ENCODE measurements around the gene CYP27A1.

Gene CYP27A1

GRCh38 chr2:218859556-218859987, 77.6 kb downstream of the CYP27A1 start, which contains the start of gene WNT6:
TSS of gene WNT6 (plus strand) at chr2:218859805. CDS start at chr2:218860038, 233 bp downstream.
- ChIA-PET POLR2A (no interaction called here), CTCF (interaction anchor here (1.0 to 7.6 kb wide), 6 partner anchors 9 to 187 kb away, joined by 3 to 68 read pairs (median 16); no protein-coding TSS in a partner anchor)
- no peak for DNase-seq (ENCODE audit: low read depth, low spot score)
- H3K4me3 ChIP-seq (ENCODE audit: low read depth, low read length): peak within 1 kb of the TSS; percentile 18
- no peak for TF ChIP-seq CTCF (IDR thresholded peaks at IDR 0.05; ENCODE audit: insufficient read depth, low read length, missing control alignments)

GRCh38 chr2:218859988-218860831, 78.3 kb downstream of the CYP27A1 start:
- ChIA-PET POLR2A (no interaction called here), CTCF (interaction anchor here (0.6 to 7.6 kb wide), 7 partner anchors 10 to 150 kb away, joined by 3 to 68 read pairs (median 10); partner anchors contain the start of gene TTLL4)
- DNase-seq (ENCODE audit: low read depth, low spot score): no peak
- no peak for TF ChIP-seq CTCF (IDR thresholded peaks at IDR 0.05; ENCODE audit: insufficient read depth, low read length, missing control alignments)
- peak overlapping the region; percentile 18 for H3K4me3 ChIP-seq (ENCODE audit: low read depth, low read length)

GRCh38 chr2:218860950-218861381, 79.0 kb downstream of the CYP27A1 start:
- no peak overlapping the region for H3K4me3 ChIP-seq (ENCODE audit: low read depth, low read length)
- POLR2A ChIA-PET: no interaction called here
- CTCF ChIA-PET: interaction anchor here (0.6 to 7.6 kb wide), 7 partner anchors 11 to 173 kb away, joined by 3 to 68 read pairs (median 4); partner anchors contain the start of gene TTLL4

GRCh38 chr2:218861645-218862318, 79.8 kb downstream of the CYP27A1 start:
- CTCF ChIA-PET: interaction anchor here (0.7 to 7.6 kb wide), 4 partner anchors 14 to 174 kb away, joined by 3 to 68 read pairs (median 12); no protein-coding TSS in a partner anchor
- DNase-seq (ENCODE audit: low read depth, low spot score): no peak
- H3K4me3 ChIP-seq (ENCODE audit: low read depth, low read length): no peak overlapping the region
- POLR2A ChIA-PET: no interaction called here
- no peak for TF ChIP-seq CTCF (IDR thresholded peaks at IDR 0.05; ENCODE audit: insufficient read depth, low read length, missing control alignments)

More at GRCh38 chr2:218860950-218861381, 79.0 kb downstream of the CYP27A1 start:
- DNase-seq (ENCODE audit: low read depth, low spot score): no peak
- TF ChIP-seq CTCF (IDR thresholded peaks at IDR 0.05; ENCODE audit: insufficient read depth, low read length, missing control alignments): no peak

GRCh38 chr2:218863021-218863520, 81.1 kb downstream of the CYP27A1 start:
- no peak for TF ChIP-seq CTCF (IDR thresholded peaks at IDR 0.05; ENCODE audit: insufficient read depth, low read length, missing control alignments)
- no peak for DNase-seq (ENCODE audit: low read depth, low spot score)
- no peak overlapping the region for H3K4me3 ChIP-seq (ENCODE audit: low read depth, low read length)
- ChIA-PET POLR2A (no interaction called here), CTCF (interaction anchor here (1.0 to 7.6 kb wide), 3 partner anchors 11 to 35 kb away, joined by 3 to 68 read pairs (median 22); no protein-coding TSS in a partner anchor)

Data from AG04449 (cell line).